ENCODE results near the gene XRN1.
A peak's percentile ranks its signal among the peaks of the same experiment; 100 is the strongest.
"Not testable (repeated sequence)": the region's sequence is repeated elsewhere in the genome, so short reads cannot be mapped to it uniquely, and the experiment has no call there.

Gene XRN1

GRCh38 chr3:142450881-142451280 lies 3.0 kb upstream of the XRN1 start:
- Mint-ChIP-seq H3K4me3 (no peak overlapping the region), H3K4me1 (ENCODE audit: low read depth) (peaks cover 8% of the 10 kb centered on the region), H3K27me3 (ENCODE audit: low read depth) (no peaks in the 10 kb centered on the region), H3K27ac (no peak overlapping the region), H3K36me3 (ENCODE audit: low read depth) (peaks cover 19% of the 10 kb centered on the region), H3K9me3 (no peaks in the 10 kb centered on the region)
- no peak for DNase-seq (ENCODE audit: low spot score)

- Mint-ChIP-seq H3K36me3 (ENCODE audit: low read depth) (peaks cover 21% of the 10 kb centered on the region), H3K27ac (no peak overlapping the region), H3K9me3 (no peaks in the 10 kb centered on the region), H3K4me3 (no peak overlapping the region), H3K4me1 (ENCODE audit: low read depth) (peaks cover 15% of the 10 kb centered on the region), H3K27me3 (ENCODE audit: low read depth) (no peaks in the 10 kb centered on the region)
- DNase-seq (ENCODE audit: low spot score), result no peak
These were observed 2.4 kb upstream of the XRN1 start for GRCh38 chr3:142450189-142450588.

GRCh38 chr3:142447301-142447851 lies 461 bp downstream of the XRN1 start:
- Mint-ChIP-seq H3K9me3 (no peaks in the 10 kb centered on the region), H3K27me3 (ENCODE audit: low read depth) (no peaks in the 10 kb centered on the region), H3K27ac (peak overlapping the region; percentile 98), H3K4me3 (peak overlapping the region; percentile 93), H3K4me1 (ENCODE audit: low read depth) (peaks cover 24% of the 10 kb centered on the region), H3K36me3 (ENCODE audit: low read depth) (peaks cover 26% of the 10 kb centered on the region)
- DNase-seq (ENCODE audit: low spot score), result peak; percentile 42

GRCh38 chr3:142445816-142446254 lies 2.0 kb downstream of the XRN1 start:
- Mint-ChIP-seq H3K9me3 (no peaks in the 10 kb centered on the region), H3K4me3 (peak overlapping the region; percentile 93), H3K4me1 (ENCODE audit: low read depth) (peaks cover 24% of the 10 kb centered on the region), H3K27ac (peak overlapping the region; percentile 98), H3K36me3 (ENCODE audit: low read depth) (peaks cover 26% of the 10 kb centered on the region), H3K27me3 (ENCODE audit: low read depth) (no peaks in the 10 kb centered on the region)
- peak; percentile 29 for DNase-seq (ENCODE audit: low spot score)

GRCh38 chr3:142444343-142444742 lies 3.5 kb downstream of the XRN1 start:
- no peak overlapping the region for H3K27ac Mint-ChIP-seq
- H3K4me1 Mint-ChIP-seq (ENCODE audit: low read depth), result peaks cover 24% of the 10 kb centered on the region
- H3K9me3 Mint-ChIP-seq, result no peaks in the 10 kb centered on the region
- no peak for DNase-seq (ENCODE audit: low spot score)
- no peaks in the 10 kb centered on the region for H3K27me3 Mint-ChIP-seq (ENCODE audit: low read depth)
- H3K4me3 Mint-ChIP-seq, result no peak overlapping the region
- peaks cover 24% of the 10 kb centered on the region for H3K36me3 Mint-ChIP-seq (ENCODE audit: low read depth)

- not testable (repeated sequence) for DNase-seq (ENCODE audit: low spot score); H3K9me3 Mint-ChIP-seq; H3K27me3 Mint-ChIP-seq (ENCODE audit: low read depth); H3K4me3 Mint-ChIP-seq; H3K27ac Mint-ChIP-seq
- H3K4me1 Mint-ChIP-seq (ENCODE audit: low read depth), result peaks cover 22% of the 10 kb centered on the region
- H3K36me3 Mint-ChIP-seq (ENCODE audit: low read depth), result peaks cover 23% of the 10 kb centered on the region
These were observed 4.8 kb downstream of the XRN1 start for GRCh38 chr3:142443060-142443459.

GRCh38 chr3:142439499-142440220 lies 8.2 kb downstream of the XRN1 start:
- not testable (repeated sequence) for H3K27ac Mint-ChIP-seq; DNase-seq (ENCODE audit: low spot score); H3K9me3 Mint-ChIP-seq; H3K4me3 Mint-ChIP-seq; H3K27me3 Mint-ChIP-seq (ENCODE audit: low read depth)
- peaks cover 17% of the 10 kb centered on the region for H3K4me1 Mint-ChIP-seq (ENCODE audit: low read depth)
- H3K36me3 Mint-ChIP-seq (ENCODE audit: low read depth), result peaks cover 15% of the 10 kb centered on the region

GRCh38 chr3:142438096-142438495 lies 9.7 kb downstream of the XRN1 start:
- H3K27ac Mint-ChIP-seq; H3K4me3 Mint-ChIP-seq; H3K27me3 Mint-ChIP-seq (ENCODE audit: low read depth); H3K36me3 Mint-ChIP-seq (ENCODE audit: low read depth); H3K9me3 Mint-ChIP-seq; DNase-seq (ENCODE audit: low spot score): not testable (repeated sequence)
- H3K4me1 Mint-ChIP-seq (ENCODE audit: low read depth), result peaks cover 11% of the 10 kb centered on the region

GRCh38 chr3:142436951-142437585 lies 10.8 kb downstream of the XRN1 start:
- H3K36me3 Mint-ChIP-seq (ENCODE audit: low read depth), result peaks cover 12% of the 10 kb centered on the region
- no peaks in the 10 kb centered on the region for H3K9me3 Mint-ChIP-seq
- peaks cover 11% of the 10 kb centered on the region for H3K4me1 Mint-ChIP-seq (ENCODE audit: low read depth)
- no peak overlapping the region for H3K4me3 Mint-ChIP-seq
- H3K27ac Mint-ChIP-seq, result no peak overlapping the region
- no peak for DNase-seq (ENCODE audit: low spot score)
- H3K27me3 Mint-ChIP-seq (ENCODE audit: low read depth), result no peaks in the 10 kb centered on the region

- H3K9me3 Mint-ChIP-seq, result no peaks in the 10 kb centered on the region
- H3K27ac Mint-ChIP-seq, result no peak overlapping the region
- H3K27me3 Mint-ChIP-seq (ENCODE audit: low read depth), result no peaks in the 10 kb centered on the region
- no peak overlapping the region for H3K4me3 Mint-ChIP-seq
- peaks cover 26% of the 10 kb centered on the region for H3K36me3 Mint-ChIP-seq (ENCODE audit: low read depth)
- H3K4me1 Mint-ChIP-seq (ENCODE audit: low read depth), result peaks cover 14% of the 10 kb centered on the region
- no peak for DNase-seq (ENCODE audit: low spot score)
These were observed 13.3 kb downstream of the XRN1 start for GRCh38 chr3:142434503-142434902.

GRCh38 chr3:142433110-142433509 lies 14.7 kb downstream of the XRN1 start:
- Mint-ChIP-seq H3K36me3 (ENCODE audit: low read depth) (peaks cover 36% of the 10 kb centered on the region), H3K9me3 (no peaks in the 10 kb centered on the region), H3K27ac (no peak overlapping the region), H3K27me3 (ENCODE audit: low read depth) (no peaks in the 10 kb centered on the region), H3K4me3 (no peak overlapping the region), H3K4me1 (ENCODE audit: low read depth) (peaks cover 16% of the 10 kb centered on the region)
- DNase-seq (ENCODE audit: low spot score), result no peak

- H3K4me3 Mint-ChIP-seq, result no peak overlapping the region
- H3K4me1 Mint-ChIP-seq (ENCODE audit: low read depth), result peaks cover 10% of the 10 kb centered on the region
- H3K9me3 Mint-ChIP-seq, result no peaks in the 10 kb centered on the region
- H3K27me3 Mint-ChIP-seq (ENCODE audit: low read depth), result no peaks in the 10 kb centered on the region
- DNase-seq (ENCODE audit: low spot score), result no peak
- H3K27ac Mint-ChIP-seq, result no peak overlapping the region
- peaks cover 40% of the 10 kb centered on the region for H3K36me3 Mint-ChIP-seq (ENCODE audit: low read depth)
These were observed 18.3 kb downstream of the XRN1 start for GRCh38 chr3:142429582-142429981.

GRCh38 chr3:142424754-142425153 lies 23.1 kb downstream of the XRN1 start:
- Mint-ChIP-seq H3K9me3 (no peaks in the 10 kb centered on the region), H3K27me3 (ENCODE audit: low read depth) (no peaks in the 10 kb centered on the region), H3K4me3 (no peak overlapping the region), H3K36me3 (ENCODE audit: low read depth) (peaks cover 40% of the 10 kb centered on the region), H3K27ac (no peak overlapping the region), H3K4me1 (ENCODE audit: low read depth) (peaks cover 6% of the 10 kb centered on the region)
- DNase-seq (ENCODE audit: low spot score), result no peak

GRCh38 chr3:142418926-142419592 lies 28.8 kb downstream of the XRN1 start:
- Mint-ChIP-seq H3K9me3 (no peaks in the 10 kb centered on the region), H3K36me3 (ENCODE audit: low read depth) (peaks cover 42% of the 10 kb centered on the region), H3K27me3 (ENCODE audit: low read depth) (no peaks in the 10 kb centered on the region), H3K4me1 (ENCODE audit: low read depth) (no peaks in the 10 kb centered on the region), H3K27ac (peak overlapping the region; percentile 8), H3K4me3 (no peak overlapping the region)
- DNase-seq (ENCODE audit: low spot score), result no peak
